C4-2B (cell line): ENCODE data around the gene NELL1.

Experiments used
- CTCF ChIP-seq: fragments of 450-650 bp; conservative IDR thresholded peaks from 2 replicates; pipeline ENCODE4 v1.5.1; 2017; ENCODE audit warnings: mild to moderate bottlenecking
- ZFX ChIP-seq: fragments of 450-650 bp; IDR thresholded peaks from 2 replicates; pipeline ENCODE4 v1.6.1; 2017

DNA sequence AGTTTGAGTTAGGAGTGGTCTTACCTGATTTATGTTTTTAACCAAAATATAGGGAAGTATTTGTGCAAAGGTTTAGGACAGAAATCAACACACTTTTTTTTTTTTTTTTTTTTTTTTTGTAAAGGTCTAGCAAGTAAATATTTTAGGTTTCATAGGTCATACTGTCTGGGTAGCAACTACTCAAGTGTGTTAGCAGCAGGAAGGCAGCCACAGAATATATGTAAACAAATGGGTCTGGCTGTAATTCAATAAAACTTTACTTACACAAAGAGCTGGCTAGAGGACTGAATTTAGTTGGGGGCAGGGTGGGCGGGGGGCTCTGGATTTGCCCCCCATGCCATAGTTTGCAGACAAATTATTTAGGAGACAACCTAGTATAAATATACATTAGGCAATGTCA, 510.4 kb downstream of the NELL1 start:
- no peak for TF ChIP-seq CTCF
- no peak for TF ChIP-seq ZFX
